ENCODE results near the gene DUS1L.

The DUS1L gene

GRCh38 chr17:82064433-82065192 lies 991 bp downstream of the DUS1L start (continued):
- TF ChIP-seq, protein P1, sequence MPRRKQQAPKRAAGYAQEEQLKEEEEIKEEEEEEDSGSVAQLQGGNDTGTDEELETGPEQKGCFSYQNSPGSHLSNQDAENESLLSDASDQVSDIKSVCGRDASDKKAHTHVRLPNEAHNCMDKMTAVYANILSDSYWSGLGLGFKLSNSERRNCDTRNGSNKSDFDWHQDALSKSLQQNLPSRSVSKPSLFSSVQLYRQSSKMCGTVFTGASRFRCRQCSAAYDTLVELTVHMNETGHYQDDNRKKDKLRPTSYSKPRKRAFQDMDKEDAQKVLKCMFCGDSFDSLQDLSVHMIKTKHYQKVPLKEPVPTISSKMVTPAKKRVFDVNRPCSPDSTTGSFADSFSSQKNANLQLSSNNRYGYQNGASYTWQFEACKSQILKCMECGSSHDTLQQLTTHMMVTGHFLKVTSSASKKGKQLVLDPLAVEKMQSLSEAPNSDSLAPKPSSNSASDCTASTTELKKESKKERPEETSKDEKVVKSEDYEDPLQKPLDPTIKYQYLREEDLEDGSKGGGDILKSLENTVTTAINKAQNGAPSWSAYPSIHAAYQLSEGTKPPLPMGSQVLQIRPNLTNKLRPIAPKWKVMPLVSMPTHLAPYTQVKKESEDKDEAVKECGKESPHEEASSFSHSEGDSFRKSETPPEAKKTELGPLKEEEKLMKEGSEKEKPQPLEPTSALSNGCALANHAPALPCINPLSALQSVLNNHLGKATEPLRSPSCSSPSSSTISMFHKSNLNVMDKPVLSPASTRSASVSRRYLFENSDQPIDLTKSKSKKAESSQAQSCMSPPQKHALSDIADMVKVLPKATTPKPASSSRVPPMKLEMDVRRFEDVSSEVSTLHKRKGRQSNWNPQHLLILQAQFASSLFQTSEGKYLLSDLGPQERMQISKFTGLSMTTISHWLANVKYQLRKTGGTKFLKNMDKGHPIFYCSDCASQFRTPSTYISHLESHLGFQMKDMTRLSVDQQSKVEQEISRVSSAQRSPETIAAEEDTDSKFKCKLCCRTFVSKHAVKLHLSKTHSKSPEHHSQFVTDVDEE (CRISPR knock-in tag; IDR thresholded peaks at IDR 0.05) = no peak
- TF ChIP-seq ESRRG (CRISPR knock-in tag; IDR thresholded peaks at IDR 0.05) (no peak), ZNF70 (CRISPR knock-in tag; IDR thresholded peaks at IDR 0.05) (no peak), GLIS3 (CRISPR knock-in tag; IDR thresholded peaks at IDR 0.05) (no peak), BACH2 (CRISPR knock-in tag; IDR thresholded peaks at IDR 0.05; ENCODE audit: borderline replicate concordance) (no peak)

DNA sequence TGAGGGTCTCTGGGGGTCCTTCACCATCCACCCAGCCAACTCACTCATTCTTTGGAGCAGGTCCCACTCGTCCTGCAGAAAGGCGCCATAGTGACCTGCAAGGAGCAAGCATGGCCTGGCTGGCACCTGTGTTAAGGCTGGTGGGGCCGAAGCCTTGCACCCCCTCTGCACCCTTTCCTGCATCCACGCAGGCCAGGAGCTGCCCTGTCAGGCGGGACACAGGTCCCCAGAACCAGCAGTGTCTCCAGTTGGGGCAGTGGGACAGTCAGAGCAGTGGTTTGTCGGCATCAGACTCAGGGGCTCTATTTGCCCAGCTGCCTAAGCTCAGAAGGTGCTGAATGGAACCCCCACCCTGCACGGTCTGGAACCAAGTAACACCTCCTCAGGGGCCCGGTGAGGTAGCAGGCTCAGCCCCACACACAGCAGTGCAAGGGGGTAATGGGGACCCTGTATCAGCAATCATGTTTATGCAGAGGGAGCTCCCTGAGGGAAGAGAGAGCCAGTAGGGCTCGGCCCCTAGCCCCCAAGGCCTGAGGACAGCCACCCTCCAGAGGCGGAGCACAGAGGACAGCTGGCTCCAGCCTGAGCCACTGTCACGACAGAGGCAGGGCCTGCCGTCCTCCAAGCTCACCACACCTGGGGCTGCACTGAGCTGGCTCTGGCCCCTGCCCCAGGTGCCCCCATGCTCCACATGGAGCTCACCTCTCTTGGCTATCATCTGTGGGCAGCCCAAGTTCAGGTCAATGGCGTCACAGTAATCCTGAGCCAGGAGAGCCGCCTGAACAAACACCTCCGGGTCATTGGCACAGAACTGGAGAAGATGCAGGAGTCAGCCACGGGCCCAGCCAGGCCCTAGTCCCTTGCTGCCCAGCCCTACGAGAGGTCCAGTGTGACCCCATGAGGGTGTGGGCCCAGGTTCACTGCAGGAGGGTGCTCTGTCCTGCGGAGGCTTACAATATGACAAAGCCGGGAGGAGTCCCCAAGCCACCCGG lies 1.9 kb downstream of the DUS1L start:
- TF ChIP-seq PPARA (CRISPR knock-in tag; IDR thresholded peaks at IDR 0.05; ENCODE audit: borderline replicate concordance) (no peak), ZNF565 (CRISPR knock-in tag; conservative IDR thresholded peaks at IDR 0.05; ENCODE audit: low read depth) (no peak), POU6F1 (CRISPR knock-in tag; IDR thresholded peaks at IDR 0.05; ENCODE audit: borderline replicate concordance, low read depth) (no peak), RARB (CRISPR knock-in tag; IDR thresholded peaks at IDR 0.05) (no peak), ZC3H10 (CRISPR knock-in tag; IDR thresholded peaks at IDR 0.05) (no peak), TOX (CRISPR knock-in tag; IDR thresholded peaks at IDR 0.05; ENCODE audit: borderline replicate concordance) (no peak), TCF4 (CRISPR knock-in tag; IDR thresholded peaks at IDR 0.05; ENCODE audit: borderline replicate concordance) (no peak), SNAI2 (CRISPR knock-in tag; IDR thresholded peaks at IDR 0.05) (no peak), ESRRG (CRISPR knock-in tag; IDR thresholded peaks at IDR 0.05) (no peak), ISL1 (CRISPR knock-in tag; IDR thresholded peaks at IDR 0.05) (no peak), ARNTL (CRISPR knock-in tag; IDR thresholded peaks at IDR 0.05; ENCODE audit: borderline replicate concordance, low read depth) (no peak), ZFP30 (CRISPR knock-in tag; IDR thresholded peaks at IDR 0.05) (no peak), CSRNP3 (CRISPR knock-in tag; IDR thresholded peaks at IDR 0.05) (no peak)
- TF ChIP-seq, protein P2, sequence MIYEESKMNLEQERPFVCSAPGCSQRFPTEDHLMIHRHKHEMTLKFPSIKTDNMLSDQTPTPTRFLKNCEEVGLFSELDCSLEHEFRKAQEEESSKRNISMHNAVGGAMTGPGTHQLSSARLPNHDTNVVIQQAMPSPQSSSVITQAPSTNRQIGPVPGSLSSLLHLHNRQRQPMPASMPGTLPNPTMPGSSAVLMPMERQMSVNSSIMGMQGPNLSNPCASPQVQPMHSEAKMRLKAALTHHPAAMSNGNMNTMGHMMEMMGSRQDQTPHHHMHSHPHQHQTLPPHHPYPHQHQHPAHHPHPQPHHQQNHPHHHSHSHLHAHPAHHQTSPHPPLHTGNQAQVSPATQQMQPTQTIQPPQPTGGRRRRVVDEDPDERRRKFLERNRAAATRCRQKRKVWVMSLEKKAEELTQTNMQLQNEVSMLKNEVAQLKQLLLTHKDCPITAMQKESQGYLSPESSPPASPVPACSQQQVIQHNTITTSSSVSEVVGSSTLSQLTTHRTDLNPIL (CRISPR knock-in tag; IDR thresholded peaks at IDR 0.05; ENCODE audit: low read depth) = no peak
- no peak for ATAC-seq

GRCh38 chr17:82062984-82063368 lies 2.6 kb downstream of the DUS1L start:
- ATAC-seq = no peak
- TF ChIP-seq PATZ1 (CRISPR knock-in tag; IDR thresholded peaks at IDR 0.05; ENCODE audit: borderline replicate concordance) (no peak), CSRNP3 (CRISPR knock-in tag; IDR thresholded peaks at IDR 0.05) (no peak), POU6F1 (CRISPR knock-in tag; IDR thresholded peaks at IDR 0.05; ENCODE audit: borderline replicate concordance, low read depth) (no peak), SNAI2 (CRISPR knock-in tag; IDR thresholded peaks at IDR 0.05) (no peak), ZNF70 (CRISPR knock-in tag; IDR thresholded peaks at IDR 0.05) (no peak), ARNTL (CRISPR knock-in tag; IDR thresholded peaks at IDR 0.05; ENCODE audit: borderline replicate concordance, low read depth) (no peak), CSDC2 (CRISPR knock-in tag; IDR thresholded peaks at IDR 0.05) (no peak), ZFP30 (CRISPR knock-in tag; IDR thresholded peaks at IDR 0.05) (no peak), BACH2 (CRISPR knock-in tag; IDR thresholded peaks at IDR 0.05; ENCODE audit: borderline replicate concordance) (no peak), ZFP3 (CRISPR knock-in tag; IDR thresholded peaks at IDR 0.05) (no peak), RARB (CRISPR knock-in tag; IDR thresholded peaks at IDR 0.05) (no peak)
